MM.1S (cell line): Measurements from ENCODE around the gene SH3RF1.

Experiments
- CTCF ChIP-seq: fragments of 300-600 bp; sonication (generic); IDR thresholded peaks from 2 replicates; pipeline ENCODE4 v1.5.1; 2016; ENCODE audit warnings: antibody characterized with exemption, low read length, mixed read lengths
- EZH2 ChIP-seq: fragments of 300-600 bp; sonication (generic); optimal IDR thresholded peaks from 2 replicates; pipeline ENCODE3; 2017; ENCODE audit warnings: low read depth, mild to moderate bottlenecking, antibody characterized with exemption, low read length, mixed read lengths
- EZH2phosphoT487 ChIP-seq: fragments of 300-600 bp; sonication (generic); IDR thresholded peaks from 2 replicates; pipeline ENCODE4 v1.6.1; 2018; ENCODE audit warnings: antibody characterized with exemption, low read length

GRCh38 chr4:169266081-169266480 is 4.7 kb downstream of the SH3RF1 start:
- TF ChIP-seq CTCF (no peak), EZH2 (no peak), EZH2phosphoT487 (no peak)
